ENCODE results near the gene KLK12. TPM values are rescaled to one million over a fixed set of nuclear protein-coding genes. Genes with fewer than 3 reads are reported as not detected.

The KLK12 gene
- total and polyA plus RNA-seq, 9 of the 15 experiments (the other 6 are each of a cell fraction or from before 2014, with no cell fraction given), result not detected

DNA sequence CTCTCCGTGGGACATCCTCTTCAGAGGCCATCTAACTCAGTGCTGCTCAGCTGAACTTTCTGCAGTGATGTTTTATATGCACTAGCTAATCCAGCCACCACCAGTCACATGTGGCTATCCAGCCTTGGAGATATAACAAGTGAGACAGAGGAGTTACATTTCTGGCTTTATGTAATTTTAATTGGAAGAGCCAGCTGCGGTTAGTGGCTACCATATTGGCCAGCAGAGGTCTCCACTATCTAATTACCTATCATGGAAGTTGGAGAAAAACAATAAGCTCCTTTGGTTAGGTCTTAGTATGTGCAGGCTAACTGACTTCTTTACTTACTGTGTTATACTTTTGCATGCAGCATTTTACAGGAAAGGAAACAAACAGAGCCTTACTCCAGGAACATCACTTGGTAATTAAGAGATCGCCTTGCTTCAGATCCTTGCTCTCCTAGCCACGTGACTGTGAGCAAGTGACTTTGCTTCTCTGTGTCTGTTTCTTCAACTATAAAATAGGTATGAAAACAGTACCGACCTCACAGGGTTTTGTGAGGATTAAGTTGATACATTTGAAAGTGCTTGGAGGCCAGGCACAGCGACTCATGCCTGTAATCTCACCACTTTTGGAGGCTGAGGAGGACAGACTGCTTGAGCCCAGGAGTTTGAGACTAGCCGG, 13.7 kb downstream of the KLK12 start (continued):
- TF ChIP-seq PRPF4 (IDR thresholded peaks at IDR 0.05; ENCODE audit: insufficient read depth, low read depth, low read length, poor library complexity, severe bottlenecking) (no peak), HEY1 (CRISPR knock-in tag; IDR thresholded peaks at IDR 0.05; ENCODE audit: borderline replicate concordance) (0 out of 2 replicates have a peak, but pooled peaks have one; percentile 45), JUND (IDR thresholded peaks at IDR 0.05; ENCODE audit: borderline replicate concordance, low read depth, low read length) (0 out of 2 replicates have a peak, but pooled peaks have one; percentile 6), JUND (tag; IDR thresholded peaks at IDR 0.05; ENCODE audit: borderline replicate concordance, low read depth, low read length) (no peak), SMARCC2 (IDR thresholded peaks at IDR 0.05; ENCODE audit: low read depth) (no peak), ZNF174 (CRISPR knock-in tag; IDR thresholded peaks at IDR 0.05) (no peak), CBFA2T2 (conservative IDR thresholded peaks at IDR 0.05) (0 out of 2 replicates have a peak, but pooled peaks have one; percentile 11), U2AF1 (optimal IDR thresholded peaks at IDR 0.05; ENCODE audit: low read depth, low read length) (no peak), NRF1 (conservative IDR thresholded peaks at IDR 0.05 in 1 of 2, IDR thresholded peaks at IDR 0.05 in 1 of 2) (peak in 1 of 2 experiments; percentile 24; a peak in 1 of 4 replicates), BCL6 (CRISPR knock-in tag; IDR thresholded peaks at IDR 0.05) (no peak)
- TF ChIP-seq, protein P1, sequence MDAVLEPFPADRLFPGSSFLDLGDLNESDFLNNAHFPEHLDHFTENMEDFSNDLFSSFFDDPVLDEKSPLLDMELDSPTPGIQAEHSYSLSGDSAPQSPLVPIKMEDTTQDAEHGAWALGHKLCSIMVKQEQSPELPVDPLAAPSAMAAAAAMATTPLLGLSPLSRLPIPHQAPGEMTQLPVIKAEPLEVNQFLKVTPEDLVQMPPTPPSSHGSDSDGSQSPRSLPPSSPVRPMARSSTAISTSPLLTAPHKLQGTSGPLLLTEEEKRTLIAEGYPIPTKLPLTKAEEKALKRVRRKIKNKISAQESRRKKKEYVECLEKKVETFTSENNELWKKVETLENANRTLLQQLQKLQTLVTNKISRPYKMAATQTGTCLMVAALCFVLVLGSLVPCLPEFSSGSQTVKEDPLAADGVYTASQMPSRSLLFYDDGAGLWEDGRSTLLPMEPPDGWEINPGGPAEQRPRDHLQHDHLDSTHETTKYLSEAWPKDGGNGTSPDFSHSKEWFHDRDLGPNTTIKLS (IDR thresholded peaks at IDR 0.05; ENCODE audit: borderline replicate concordance, low read depth), result no peak
- TF ChIP-seq, protein P2, sequence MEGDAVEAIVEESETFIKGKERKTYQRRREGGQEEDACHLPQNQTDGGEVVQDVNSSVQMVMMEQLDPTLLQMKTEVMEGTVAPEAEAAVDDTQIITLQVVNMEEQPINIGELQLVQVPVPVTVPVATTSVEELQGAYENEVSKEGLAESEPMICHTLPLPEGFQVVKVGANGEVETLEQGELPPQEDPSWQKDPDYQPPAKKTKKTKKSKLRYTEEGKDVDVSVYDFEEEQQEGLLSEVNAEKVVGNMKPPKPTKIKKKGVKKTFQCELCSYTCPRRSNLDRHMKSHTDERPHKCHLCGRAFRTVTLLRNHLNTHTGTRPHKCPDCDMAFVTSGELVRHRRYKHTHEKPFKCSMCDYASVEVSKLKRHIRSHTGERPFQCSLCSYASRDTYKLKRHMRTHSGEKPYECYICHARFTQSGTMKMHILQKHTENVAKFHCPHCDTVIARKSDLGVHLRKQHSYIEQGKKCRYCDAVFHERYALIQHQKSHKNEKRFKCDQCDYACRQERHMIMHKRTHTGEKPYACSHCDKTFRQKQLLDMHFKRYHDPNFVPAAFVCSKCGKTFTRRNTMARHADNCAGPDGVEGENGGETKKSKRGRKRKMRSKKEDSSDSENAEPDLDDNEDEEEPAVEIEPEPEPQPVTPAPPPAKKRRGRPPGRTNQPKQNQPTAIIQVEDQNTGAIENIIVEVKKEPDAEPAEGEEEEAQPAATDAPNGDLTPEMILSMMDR (IDR thresholded peaks at IDR 0.05 in 2 of 3, conservative IDR thresholded peaks at IDR 0.05 in 1 of 3; ENCODE audit: insufficient read depth in 2 of 3, low read depth in 1 of 3, low read length in 3 of 3), result peak; percentile 62 to 86 (median 78)
- TF ChIP-seq, protein P3, sequence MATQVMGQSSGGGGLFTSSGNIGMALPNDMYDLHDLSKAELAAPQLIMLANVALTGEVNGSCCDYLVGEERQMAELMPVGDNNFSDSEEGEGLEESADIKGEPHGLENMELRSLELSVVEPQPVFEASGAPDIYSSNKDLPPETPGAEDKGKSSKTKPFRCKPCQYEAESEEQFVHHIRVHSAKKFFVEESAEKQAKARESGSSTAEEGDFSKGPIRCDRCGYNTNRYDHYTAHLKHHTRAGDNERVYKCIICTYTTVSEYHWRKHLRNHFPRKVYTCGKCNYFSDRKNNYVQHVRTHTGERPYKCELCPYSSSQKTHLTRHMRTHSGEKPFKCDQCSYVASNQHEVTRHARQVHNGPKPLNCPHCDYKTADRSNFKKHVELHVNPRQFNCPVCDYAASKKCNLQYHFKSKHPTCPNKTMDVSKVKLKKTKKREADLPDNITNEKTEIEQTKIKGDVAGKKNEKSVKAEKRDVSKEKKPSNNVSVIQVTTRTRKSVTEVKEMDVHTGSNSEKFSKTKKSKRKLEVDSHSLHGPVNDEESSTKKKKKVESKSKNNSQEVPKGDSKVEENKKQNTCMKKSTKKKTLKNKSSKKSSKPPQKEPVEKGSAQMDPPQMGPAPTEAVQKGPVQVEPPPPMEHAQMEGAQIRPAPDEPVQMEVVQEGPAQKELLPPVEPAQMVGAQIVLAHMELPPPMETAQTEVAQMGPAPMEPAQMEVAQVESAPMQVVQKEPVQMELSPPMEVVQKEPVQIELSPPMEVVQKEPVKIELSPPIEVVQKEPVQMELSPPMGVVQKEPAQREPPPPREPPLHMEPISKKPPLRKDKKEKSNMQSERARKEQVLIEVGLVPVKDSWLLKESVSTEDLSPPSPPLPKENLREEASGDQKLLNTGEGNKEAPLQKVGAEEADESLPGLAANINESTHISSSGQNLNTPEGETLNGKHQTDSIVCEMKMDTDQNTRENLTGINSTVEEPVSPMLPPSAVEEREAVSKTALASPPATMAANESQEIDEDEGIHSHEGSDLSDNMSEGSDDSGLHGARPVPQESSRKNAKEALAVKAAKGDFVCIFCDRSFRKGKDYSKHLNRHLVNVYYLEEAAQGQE (IDR thresholded peaks at IDR 0.05; ENCODE audit: borderline replicate concordance), result peak; percentile 74
- TF ChIP-seq, protein P3 (CRISPR knock-in tag; IDR thresholded peaks at IDR 0.05; ENCODE audit: low read depth), result no peak
- TF ChIP-seq, protein P4, sequence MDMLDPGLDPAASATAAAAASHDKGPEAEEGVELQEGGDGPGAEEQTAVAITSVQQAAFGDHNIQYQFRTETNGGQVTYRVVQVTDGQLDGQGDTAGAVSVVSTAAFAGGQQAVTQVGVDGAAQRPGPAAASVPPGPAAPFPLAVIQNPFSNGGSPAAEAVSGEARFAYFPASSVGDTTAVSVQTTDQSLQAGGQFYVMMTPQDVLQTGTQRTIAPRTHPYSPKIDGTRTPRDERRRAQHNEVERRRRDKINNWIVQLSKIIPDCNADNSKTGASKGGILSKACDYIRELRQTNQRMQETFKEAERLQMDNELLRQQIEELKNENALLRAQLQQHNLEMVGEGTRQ (CRISPR knock-in tag; IDR thresholded peaks at IDR 0.05), result peak; percentile 73

All from K562 (cell line).